ENCODE results near the gene TUSC1.
"Not testable (repeated sequence)": the region's sequence is repeated elsewhere in the genome, so short reads cannot be mapped to it uniquely, and the experiment has no call there.

Gene TUSC1

GRCh38 chr9:25684321-25684720 lies 6.1 kb upstream of the TUSC1 start:
- no peak overlapping the region for H3K27ac ChIP-seq (ENCODE audit: low read length)
- no peaks in the 10 kb centered on the region for H3K9me3 ChIP-seq (ENCODE audit: control insufficient read depth in 1 of 2, low read length in 2 of 2)
- no peaks in the 10 kb centered on the region for H3K27me3 ChIP-seq (ENCODE audit: low read depth, low read length)
- no peaks in the 10 kb centered on the region for H3K4me1 ChIP-seq (ENCODE audit: control insufficient read depth in 1 of 2, insufficient read depth in 2 of 2, low read length in 2 of 2)
- H3K4me3 ChIP-seq (ENCODE audit: low read depth in 1 of 2, low read length in 2 of 2), result no peak overlapping the region
- H3K36me3 ChIP-seq (ENCODE audit: control insufficient read depth in 1 of 2, insufficient read depth in 2 of 2, low read length in 2 of 2), result no peaks in the 10 kb centered on the region

GRCh38 chr9:25681266-25681665 lies 3.0 kb upstream of the TUSC1 start:
- no peaks in the 10 kb centered on the region for H3K27me3 ChIP-seq (ENCODE audit: low read depth, low read length)
- no peak overlapping the region for H3K27ac ChIP-seq (ENCODE audit: low read length)
- H3K36me3 ChIP-seq (ENCODE audit: control insufficient read depth in 1 of 2, insufficient read depth in 2 of 2, low read length in 2 of 2), result no peaks in the 10 kb centered on the region
- H3K4me3 ChIP-seq (ENCODE audit: low read depth in 1 of 2, low read length in 2 of 2), result no peak overlapping the region
- H3K9me3 ChIP-seq (ENCODE audit: control insufficient read depth in 1 of 2, low read length in 2 of 2), result no peaks in the 10 kb centered on the region
- peaks cover 0 to 17% of the 10 kb centered on the region in 2 donors for H3K4me1 ChIP-seq (ENCODE audit: control insufficient read depth in 1 of 2, insufficient read depth in 2 of 2, low read length in 2 of 2)

GRCh38 chr9:25678846-25679360 lies 659 bp upstream of the TUSC1 start:
- peaks cover 0 to 17% of the 10 kb centered on the region in 2 donors for H3K4me1 ChIP-seq (ENCODE audit: control insufficient read depth in 1 of 2, insufficient read depth in 2 of 2, low read length in 2 of 2)
- peak overlapping the region; percentile 57 for H3K27ac ChIP-seq (ENCODE audit: low read length)

GRCh38 chr9:25677301-25678146 lies 720 bp downstream of the TUSC1 start:
- Histone ChIP-seq H3K36me3 (ENCODE audit: control insufficient read depth in 1 of 2, insufficient read depth in 2 of 2, low read length in 2 of 2) (no peaks in the 10 kb centered on the region), H3K9me3 (ENCODE audit: control insufficient read depth in 1 of 2, low read length in 2 of 2) (no peaks in the 10 kb centered on the region), H3K27ac (ENCODE audit: low read length) (peak overlapping the region; percentile 83), H3K4me1 (ENCODE audit: control insufficient read depth in 1 of 2, insufficient read depth in 2 of 2, low read length in 2 of 2) (peaks cover 0 to 17% of the 10 kb centered on the region in 2 donors), H3K27me3 (ENCODE audit: low read depth, low read length) (no peaks in the 10 kb centered on the region), H3K4me3 (ENCODE audit: low read depth in 1 of 2, low read length in 2 of 2) (peak overlapping the region; percentile 73 to 80)

More at GRCh38 chr9:25678846-25679360, 659 bp upstream of the TUSC1 start:
- Histone ChIP-seq H3K36me3 (ENCODE audit: control insufficient read depth in 1 of 2, insufficient read depth in 2 of 2, low read length in 2 of 2) (no peaks in the 10 kb centered on the region), H3K27me3 (ENCODE audit: low read depth, low read length) (no peaks in the 10 kb centered on the region), H3K9me3 (ENCODE audit: control insufficient read depth in 1 of 2, low read length in 2 of 2) (no peaks in the 10 kb centered on the region), H3K4me3 (ENCODE audit: low read depth in 1 of 2, low read length in 2 of 2) (peak overlapping the region; percentile 74 to 80)

- not testable (repeated sequence) for H3K4me3 ChIP-seq (ENCODE audit: low read depth in 1 of 2, low read length in 2 of 2)
These were observed 2.4 kb downstream of the TUSC1 start for GRCh38 chr9:25675858-25676257.

GRCh38 chr9:25658571-25658970 lies 19.7 kb downstream of the TUSC1 start:
- Histone ChIP-seq H3K27me3 (ENCODE audit: low read depth, low read length) (no peaks in the 10 kb centered on the region), H3K4me3 (ENCODE audit: low read depth in 1 of 2, low read length in 2 of 2) (no peak overlapping the region), H3K4me1 (ENCODE audit: control insufficient read depth in 1 of 2, insufficient read depth in 2 of 2, low read length in 2 of 2) (no peaks in the 10 kb centered on the region), H3K36me3 (ENCODE audit: control insufficient read depth in 1 of 2, insufficient read depth in 2 of 2, low read length in 2 of 2) (no peaks in the 10 kb centered on the region), H3K9me3 (ENCODE audit: control insufficient read depth in 1 of 2, low read length in 2 of 2) (no peaks in the 10 kb centered on the region), H3K27ac (ENCODE audit: low read length) (no peak overlapping the region)

More at GRCh38 chr9:25675858-25676257, 2.4 kb downstream of the TUSC1 start:
- H3K27ac ChIP-seq (ENCODE audit: low read length); H3K9me3 ChIP-seq (ENCODE audit: control insufficient read depth in 1 of 2, low read length in 2 of 2); H3K36me3 ChIP-seq (ENCODE audit: control insufficient read depth in 1 of 2, insufficient read depth in 2 of 2, low read length in 2 of 2); H3K27me3 ChIP-seq (ENCODE audit: low read depth, low read length): not testable (repeated sequence)
- H3K4me1 ChIP-seq (ENCODE audit: control insufficient read depth in 1 of 2, insufficient read depth in 2 of 2, low read length in 2 of 2), result peaks cover 0 to 17% of the 10 kb centered on the region in 2 donors

GRCh38 chr9:25654417-25654816 lies 23.8 kb downstream of the TUSC1 start:
- no peaks in the 10 kb centered on the region for H3K9me3 ChIP-seq (ENCODE audit: control insufficient read depth in 1 of 2, low read length in 2 of 2)
- no peak overlapping the region for H3K4me3 ChIP-seq (ENCODE audit: low read depth in 1 of 2, low read length in 2 of 2)
- H3K36me3 ChIP-seq (ENCODE audit: control insufficient read depth in 1 of 2, insufficient read depth in 2 of 2, low read length in 2 of 2), result no peaks in the 10 kb centered on the region
- no peaks in the 10 kb centered on the region for H3K27me3 ChIP-seq (ENCODE audit: low read depth, low read length)
- H3K27ac ChIP-seq (ENCODE audit: low read length), result no peak overlapping the region
- no peaks in the 10 kb centered on the region for H3K4me1 ChIP-seq (ENCODE audit: control insufficient read depth in 1 of 2, insufficient read depth in 2 of 2, low read length in 2 of 2)

- H3K4me3 ChIP-seq (ENCODE audit: low read depth in 1 of 2, low read length in 2 of 2), result no peak overlapping the region
- no peaks in the 10 kb centered on the region for H3K27me3 ChIP-seq (ENCODE audit: low read depth, low read length)
- no peaks in the 10 kb centered on the region for H3K4me1 ChIP-seq (ENCODE audit: control insufficient read depth in 1 of 2, insufficient read depth in 2 of 2, low read length in 2 of 2)
- no peaks in the 10 kb centered on the region for H3K36me3 ChIP-seq (ENCODE audit: control insufficient read depth in 1 of 2, insufficient read depth in 2 of 2, low read length in 2 of 2)
- H3K9me3 ChIP-seq (ENCODE audit: control insufficient read depth in 1 of 2, low read length in 2 of 2), result no peaks in the 10 kb centered on the region
- no peak overlapping the region for H3K27ac ChIP-seq (ENCODE audit: low read length)
These were observed 30.1 kb downstream of the TUSC1 start for GRCh38 chr9:25648116-25648515.

GRCh38 chr9:25636026-25636425 lies 42.2 kb downstream of the TUSC1 start:
- Histone ChIP-seq H3K27ac (ENCODE audit: low read length) (no peak overlapping the region), H3K9me3 (ENCODE audit: control insufficient read depth in 1 of 2, low read length in 2 of 2) (no peaks in the 10 kb centered on the region), H3K36me3 (ENCODE audit: control insufficient read depth in 1 of 2, insufficient read depth in 2 of 2, low read length in 2 of 2) (no peaks in the 10 kb centered on the region), H3K27me3 (ENCODE audit: low read depth, low read length) (no peaks in the 10 kb centered on the region), H3K4me1 (ENCODE audit: control insufficient read depth in 1 of 2, insufficient read depth in 2 of 2, low read length in 2 of 2) (no peaks in the 10 kb centered on the region), H3K4me3 (ENCODE audit: low read depth in 1 of 2, low read length in 2 of 2) (no peak overlapping the region)

- no peaks in the 10 kb centered on the region for H3K9me3 ChIP-seq (ENCODE audit: control insufficient read depth in 1 of 2, low read length in 2 of 2)
- no peaks in the 10 kb centered on the region for H3K4me1 ChIP-seq (ENCODE audit: control insufficient read depth in 1 of 2, insufficient read depth in 2 of 2, low read length in 2 of 2)
- H3K27me3 ChIP-seq (ENCODE audit: low read depth, low read length), result no peaks in the 10 kb centered on the region
- H3K36me3 ChIP-seq (ENCODE audit: control insufficient read depth in 1 of 2, insufficient read depth in 2 of 2, low read length in 2 of 2), result no peaks in the 10 kb centered on the region
- no peak overlapping the region for H3K27ac ChIP-seq (ENCODE audit: low read length)
- H3K4me3 ChIP-seq (ENCODE audit: low read depth in 1 of 2, low read length in 2 of 2), result no peak overlapping the region
These were observed 49.0 kb downstream of the TUSC1 start for GRCh38 chr9:25629231-25629630.

All from muscle layer of duodenum (tissue), 2 donors.